ENCODE measurements around the gene ZNF592. TPM values are rescaled to one million over a fixed set of nuclear protein-coding genes. Genes with fewer than 3 reads are reported as not detected.

The ZNF592 gene
- total and polyA plus RNA-seq, 9 of the 15 experiments (the other 6 are each of a cell fraction or from before 2014, with no cell fraction given) = 0.88 to 23.8 (median 7.4) TPM

DNA sequence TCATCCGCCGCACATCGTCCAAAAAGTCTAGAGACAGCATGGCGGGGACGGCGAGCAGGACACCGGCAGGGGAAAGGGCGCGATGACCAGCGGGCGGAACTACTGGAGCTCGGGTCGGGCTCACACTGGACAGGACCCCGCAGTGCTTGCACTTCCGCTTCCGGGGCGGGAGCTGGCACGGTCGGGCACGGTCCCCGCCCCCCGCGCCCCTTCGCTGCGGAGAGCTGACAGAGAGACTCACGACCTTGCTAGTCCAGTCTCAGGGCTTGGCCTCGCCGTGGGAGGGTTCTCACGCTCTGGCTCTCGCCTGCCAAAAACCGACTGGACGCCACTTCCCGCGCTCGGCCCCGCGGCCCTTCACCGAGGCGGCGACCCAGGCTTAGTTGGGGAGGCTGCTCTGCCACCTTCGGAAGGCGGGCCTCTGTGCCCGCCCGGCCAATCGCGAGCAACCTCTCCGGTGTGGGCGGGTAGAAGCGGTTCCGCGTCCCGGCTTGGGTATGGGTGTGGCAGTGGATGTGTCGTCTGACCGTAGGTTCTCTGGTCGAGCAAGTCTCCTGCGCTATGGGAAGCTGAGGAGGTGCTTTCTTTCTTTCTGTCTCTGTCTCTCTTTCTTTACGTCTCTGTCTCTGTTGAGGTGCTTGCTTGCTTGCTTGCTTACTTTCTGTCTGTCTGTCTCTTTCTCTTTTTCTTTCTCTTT, 32.2 kb upstream of the ZNF592 start, which contains the start of gene SEC11A (continued):
- TF ChIP-seq, protein P1, sequence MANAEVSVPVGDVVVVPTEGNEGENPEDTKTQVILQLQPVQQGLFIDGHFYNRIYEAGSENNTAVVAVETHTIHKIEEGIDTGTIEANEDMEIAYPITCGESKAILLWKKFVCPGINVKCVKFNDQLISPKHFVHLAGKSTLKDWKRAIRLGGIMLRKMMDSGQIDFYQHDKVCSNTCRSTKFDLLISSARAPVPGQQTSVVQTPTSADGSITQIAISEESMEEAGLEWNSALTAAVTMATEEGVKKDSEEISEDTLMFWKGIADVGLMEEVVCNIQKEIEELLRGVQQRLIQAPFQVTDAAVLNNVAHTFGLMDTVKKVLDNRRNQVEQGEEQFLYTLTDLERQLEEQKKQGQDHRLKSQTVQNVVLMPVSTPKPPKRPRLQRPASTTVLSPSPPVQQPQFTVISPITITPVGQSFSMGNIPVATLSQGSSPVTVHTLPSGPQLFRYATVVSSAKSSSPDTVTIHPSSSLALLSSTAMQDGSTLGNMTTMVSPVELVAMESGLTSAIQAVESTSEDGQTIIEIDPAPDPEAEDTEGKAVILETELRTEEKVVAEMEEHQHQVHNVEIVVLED (CRISPR knock-in tag; IDR thresholded peaks at IDR 0.05) = no peak; the same call in none of the 2 replicates
- TF ChIP-seq NFYB (IDR thresholded peaks at IDR 0.05; ENCODE audit: extremely low read depth, insufficient read length) (no peak), RAD21 (CRISPR knock-in tag; conservative IDR thresholded peaks at IDR 0.05 in 1 of 2, IDR thresholded peaks at IDR 0.05 in 1 of 2) (no peak; a peak in 2 of 4 replicates), SAFB2 (IDR thresholded peaks at IDR 0.05; ENCODE audit: borderline replicate concordance, low read depth, low read length, severe bottlenecking) (no peak), ZNF766 (CRISPR knock-in tag; conservative IDR thresholded peaks at IDR 0.05) (peak; percentile 81; the same call in 1 of the 2 replicates), ATF7 (IDR thresholded peaks at IDR 0.05) (peak; percentile 76; the same call in 1 of the 2 replicates), MEF2D (tag; conservative IDR thresholded peaks at IDR 0.05; ENCODE audit: low read depth) (no peak), KDM1A (IDR thresholded peaks at IDR 0.05) (no peak; a peak in 1 of 4 replicates), PHTF2 (CRISPR knock-in tag; IDR thresholded peaks at IDR 0.05) (no peak), BRF1 (IDR thresholded peaks at IDR 0.05; ENCODE audit: borderline replicate concordance, extremely low read depth, insufficient read length) (no peak), CBFA2T2 (conservative IDR thresholded peaks at IDR 0.05) (no peak), RBM17 (IDR thresholded peaks at IDR 0.05; ENCODE audit: borderline replicate concordance, low read depth, low read length) (no peak), CEBPB (tag; IDR thresholded peaks at IDR 0.05) (no peak), LARP7 (IDR thresholded peaks at IDR 0.05) (peak; percentile 94; the same call in 1 of the 2 replicates), ZNF134 (CRISPR knock-in tag; conservative IDR thresholded peaks at IDR 0.05) (no peak), ZC3H11A (IDR thresholded peaks at IDR 0.05; ENCODE audit: low read depth, low read length) (no peak), ZSCAN32 (CRISPR knock-in tag; IDR thresholded peaks at IDR 0.05) (no peak), NCOA4 (IDR thresholded peaks at IDR 0.05; ENCODE audit: partially characterized antibody) (no peak), DNMT1 (IDR thresholded peaks at IDR 0.05) (no peak), WHSC1 (IDR thresholded peaks at IDR 0.05; ENCODE audit: low read length) (no peak)
- TF ChIP-seq, protein P2, sequence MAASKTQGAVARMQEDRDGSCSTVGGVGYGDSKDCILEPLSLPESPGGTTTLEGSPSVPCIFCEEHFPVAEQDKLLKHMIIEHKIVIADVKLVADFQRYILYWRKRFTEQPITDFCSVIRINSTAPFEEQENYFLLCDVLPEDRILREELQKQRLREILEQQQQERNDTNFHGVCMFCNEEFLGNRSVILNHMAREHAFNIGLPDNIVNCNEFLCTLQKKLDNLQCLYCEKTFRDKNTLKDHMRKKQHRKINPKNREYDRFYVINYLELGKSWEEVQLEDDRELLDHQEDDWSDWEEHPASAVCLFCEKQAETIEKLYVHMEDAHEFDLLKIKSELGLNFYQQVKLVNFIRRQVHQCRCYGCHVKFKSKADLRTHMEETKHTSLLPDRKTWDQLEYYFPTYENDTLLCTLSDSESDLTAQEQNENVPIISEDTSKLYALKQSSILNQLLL (CRISPR knock-in tag; IDR thresholded peaks at IDR 0.05; ENCODE audit: borderline replicate concordance) = no peak
- TF ChIP-seq, protein P3, sequence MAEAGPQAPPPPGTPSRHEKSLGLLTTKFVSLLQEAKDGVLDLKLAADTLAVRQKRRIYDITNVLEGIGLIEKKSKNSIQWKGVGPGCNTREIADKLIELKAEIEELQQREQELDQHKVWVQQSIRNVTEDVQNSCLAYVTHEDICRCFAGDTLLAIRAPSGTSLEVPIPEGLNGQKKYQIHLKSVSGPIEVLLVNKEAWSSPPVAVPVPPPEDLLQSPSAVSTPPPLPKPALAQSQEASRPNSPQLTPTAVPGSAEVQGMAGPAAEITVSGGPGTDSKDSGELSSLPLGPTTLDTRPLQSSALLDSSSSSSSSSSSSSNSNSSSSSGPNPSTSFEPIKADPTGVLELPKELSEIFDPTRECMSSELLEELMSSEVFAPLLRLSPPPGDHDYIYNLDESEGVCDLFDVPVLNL (CRISPR knock-in tag; IDR thresholded peaks at IDR 0.05; ENCODE audit: low read depth) = no peak; the same call in 1 of the 2 replicates
- TF ChIP-seq, protein P4, sequence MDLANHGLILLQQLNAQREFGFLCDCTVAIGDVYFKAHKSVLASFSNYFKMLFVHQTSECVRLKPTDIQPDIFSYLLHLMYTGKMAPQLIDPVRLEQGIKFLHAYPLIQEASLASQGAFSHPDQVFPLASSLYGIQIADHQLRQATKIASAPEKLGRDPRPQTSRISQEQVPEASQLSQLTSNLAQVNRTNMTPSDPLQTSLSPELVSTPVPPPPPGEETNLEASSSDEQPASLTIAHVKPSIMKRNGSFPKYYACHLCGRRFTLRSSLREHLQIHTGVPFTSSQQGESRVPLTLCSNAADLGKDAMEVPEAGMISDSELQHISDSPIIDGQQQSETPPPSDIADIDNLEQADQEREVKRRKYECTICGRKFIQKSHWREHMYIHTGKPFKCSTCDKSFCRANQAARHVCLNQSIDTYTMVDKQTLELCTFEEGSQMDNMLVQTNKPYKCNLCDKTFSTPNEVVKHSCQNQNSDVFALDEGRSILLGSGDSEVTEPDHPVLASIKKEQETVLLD (IDR thresholded peaks at IDR 0.05) = no peak; the same call in none of the 2 replicates

Measured in K562 (cell line).